GM21367 (cell line): ENCODE measurements around the gene CYP26A1.

ENCODE experiments used
- ATAC-seq: cut with Tn5 transposase; IDR thresholded peaks from one replicate; pipeline ENCODE4 v1.9.1; 2021; ENCODE audit not compliant: unreplicated experiment

Gene CYP26A1

GRCh38 chr10:93073539-93074146, at the start of gene CYP26A1:
Gene CYP26A1 (plus strand): TSS chr10:93073893. CDS start chr10:93073935, 42 bp downstream.
- ATAC-seq, result no peak

- no peak for ATAC-seq
These were observed 47.6 kb upstream of the CYP26A1 start for GRCh38 chr10:93026072-93026471.

GRCh38 chr10:93027508-93027907, 46.2 kb upstream of the CYP26A1 start:
- ATAC-seq, result no peak

GRCh38 chr10:93028883-93029282, 44.8 kb upstream of the CYP26A1 start:
- ATAC-seq, result no peak

- ATAC-seq, result no peak
These were observed 43.3 kb upstream of the CYP26A1 start for GRCh38 chr10:93030409-93030808.

GRCh38 chr10:93032105-93032808, 41.4 kb upstream of the CYP26A1 start:
- no peak for ATAC-seq

- ATAC-seq, result no peak
These were observed 40.9 kb upstream of the CYP26A1 start for GRCh38 chr10:93032809-93033137.

GRCh38 chr10:93034426-93034825, 39.3 kb upstream of the CYP26A1 start:
- ATAC-seq, result no peak

- no peak for ATAC-seq
These were observed 34.6 kb upstream of the CYP26A1 start for GRCh38 chr10:93039110-93039509.

- ATAC-seq, result no peak
These were observed 34.0 kb upstream of the CYP26A1 start for GRCh38 chr10:93039721-93040120.

- ATAC-seq, result no peak
These were observed 19.2 kb upstream of the CYP26A1 start for GRCh38 chr10:93054486-93054885.

GRCh38 chr10:93058139-93058538, 15.6 kb upstream of the CYP26A1 start:
- ATAC-seq, result no peak

GRCh38 chr10:93059975-93060886, 13.5 kb upstream of the CYP26A1 start, which contains the start of gene CYP26C1:
Gene CYP26C1 (plus strand): TSS chr10:93060798. CDS start chr10:93061264, 466 bp downstream.
- ATAC-seq, result no peak

- ATAC-seq, result no peak
These were observed 12.7 kb upstream of the CYP26A1 start for GRCh38 chr10:93060887-93061593.

- no peak for ATAC-seq
These were observed 11.8 kb upstream of the CYP26A1 start for GRCh38 chr10:93061594-93062513.

GRCh38 chr10:93062514-93063143, 11.1 kb upstream of the CYP26A1 start:
- ATAC-seq, result no peak

- no peak for ATAC-seq
These were observed 10.3 kb upstream of the CYP26A1 start for GRCh38 chr10:93063144-93063976.

GRCh38 chr10:93063977-93064660, 9.6 kb upstream of the CYP26A1 start:
- ATAC-seq, result no peak
